Kidney capillary endothelial cell (primary cell): ENCODE data around the gene PXYLP1.

Source experiments
- DNase-seq: peaks from one replicate; pipeline ENCODE4 v3.0.0-alpha.2; 2018; ENCODE audit warnings: low spot score

The PXYLP1 gene

DNA sequence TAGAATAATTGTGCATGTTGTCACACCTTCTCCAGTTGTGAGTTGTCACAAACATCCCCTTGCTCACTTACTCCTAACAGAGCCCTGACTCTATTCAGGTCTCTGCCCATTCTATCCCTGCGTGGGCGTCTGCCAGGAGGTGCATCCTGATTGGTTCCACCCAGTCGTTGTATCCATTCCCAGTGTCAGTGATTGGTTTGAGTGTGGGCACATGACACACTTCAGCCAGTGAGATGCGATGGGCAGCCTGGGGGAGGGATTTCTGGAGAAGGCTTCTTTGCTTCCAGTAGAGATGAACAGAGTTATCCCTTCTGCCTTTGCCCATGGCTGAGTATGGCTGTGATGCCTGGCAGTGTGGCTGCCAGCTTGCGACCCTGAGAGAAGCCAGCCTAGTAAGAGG, 18.7 kb downstream of the PXYLP1 start:
- DNase-seq = no peak

GRCh38 chr3:141250828-141251227, 19.2 kb downstream of the PXYLP1 start:
- DNase-seq = no peak

GRCh38 chr3:141253326-141253725, 21.7 kb downstream of the PXYLP1 start:
- DNase-seq = no peak

GRCh38 chr3:141253811-141254210, 22.2 kb downstream of the PXYLP1 start:
- no peak for DNase-seq

DNA sequence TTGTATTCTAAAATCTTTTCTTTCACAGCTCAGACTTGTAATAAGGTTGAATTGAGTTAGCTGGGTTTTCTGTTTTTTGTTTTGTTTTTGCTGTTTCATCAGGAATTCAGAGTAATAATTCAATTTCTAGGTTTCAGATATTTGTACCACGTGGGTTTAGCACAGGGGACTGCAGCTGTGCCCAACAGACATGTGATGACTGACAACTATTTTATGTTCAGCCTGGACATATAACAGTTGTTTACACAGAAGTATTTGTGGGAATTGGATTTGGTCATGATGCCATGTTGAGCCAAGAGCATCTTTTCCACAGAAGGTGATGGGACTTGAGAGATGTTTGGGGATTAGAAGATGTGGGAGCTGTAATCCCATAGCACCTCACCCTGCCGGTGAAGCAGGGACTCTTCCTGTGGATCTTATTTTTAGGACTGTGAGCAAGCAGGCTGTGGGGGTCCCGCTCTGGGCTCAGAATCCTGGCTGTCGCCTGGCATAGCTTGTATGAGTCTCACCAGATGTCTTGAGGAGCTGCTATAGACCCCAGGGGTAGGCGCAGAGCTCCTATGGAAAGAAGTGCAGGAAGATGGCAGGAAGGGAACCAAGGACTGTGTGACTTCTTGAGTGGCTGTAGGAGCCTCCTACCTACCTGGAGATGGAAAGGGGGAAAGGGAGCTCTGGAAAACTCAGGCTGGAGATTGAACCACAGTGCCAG, 23.7 kb downstream of the PXYLP1 start:
- DNase-seq = no peak

- DNase-seq = no peak
These were observed 24.2 kb downstream of the PXYLP1 start for GRCh38 chr3:141255846-141256261.

DNA sequence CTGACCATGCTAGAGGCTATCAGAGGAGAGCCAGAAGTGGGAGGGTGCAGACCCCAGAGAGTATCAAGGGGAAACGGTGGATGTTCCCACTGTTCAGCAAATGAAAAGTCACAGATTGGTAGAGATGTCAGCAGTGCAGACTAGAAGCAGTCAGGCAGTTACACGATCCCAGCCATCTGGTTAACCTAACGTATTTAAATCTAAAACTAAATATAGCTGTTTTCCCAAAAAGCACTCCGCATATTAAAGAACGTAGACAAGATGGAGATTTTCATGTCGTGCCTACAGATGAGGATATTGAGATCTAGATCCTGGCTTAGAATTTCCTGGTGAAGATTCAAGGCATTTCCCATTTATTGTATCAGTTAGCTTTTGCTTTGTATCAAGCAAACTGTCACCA, 25.2 kb downstream of the PXYLP1 start:
- no peak for DNase-seq

- DNase-seq = no peak
These were observed 26.3 kb downstream of the PXYLP1 start for GRCh38 chr3:141257961-141258360.

DNA sequence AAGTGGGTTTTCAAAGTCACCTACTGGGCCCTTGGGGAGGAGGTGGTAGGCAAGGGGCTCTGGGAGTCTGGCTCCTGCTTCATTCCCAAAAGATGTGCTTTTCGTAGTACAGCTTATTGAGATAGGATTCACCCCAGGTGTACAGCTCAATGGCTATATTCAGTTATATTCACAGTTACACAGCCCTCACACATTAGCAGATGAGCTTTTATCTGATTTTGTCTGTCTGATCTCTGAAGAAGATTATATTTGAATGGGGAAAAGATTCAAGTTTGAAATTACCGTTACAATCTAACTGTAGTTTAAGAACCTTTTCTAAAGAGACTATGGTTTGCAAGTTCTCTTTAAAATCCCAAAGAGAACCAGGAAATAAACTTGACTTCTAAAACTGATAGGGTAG, 27.3 kb downstream of the PXYLP1 start:
- no peak for DNase-seq

GRCh38 chr3:141259821-141260629, 28.4 kb downstream of the PXYLP1 start:
- no peak for DNase-seq

DNA sequence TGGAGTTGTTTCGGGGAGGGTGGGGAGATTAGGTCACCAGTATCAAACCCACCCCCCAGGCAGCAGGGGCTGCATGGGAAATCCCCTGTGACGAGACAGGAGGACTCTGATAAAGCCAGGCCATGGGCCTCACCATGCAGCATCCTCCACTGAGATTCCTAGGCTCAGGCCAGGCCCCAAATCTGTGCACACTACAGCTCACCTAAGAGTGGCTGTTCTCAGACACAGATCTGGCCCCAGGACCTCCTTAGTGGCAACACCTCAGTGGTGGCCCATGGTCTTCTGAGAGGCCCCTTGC, 29.0 kb downstream of the PXYLP1 start:
- no peak for DNase-seq

DNA sequence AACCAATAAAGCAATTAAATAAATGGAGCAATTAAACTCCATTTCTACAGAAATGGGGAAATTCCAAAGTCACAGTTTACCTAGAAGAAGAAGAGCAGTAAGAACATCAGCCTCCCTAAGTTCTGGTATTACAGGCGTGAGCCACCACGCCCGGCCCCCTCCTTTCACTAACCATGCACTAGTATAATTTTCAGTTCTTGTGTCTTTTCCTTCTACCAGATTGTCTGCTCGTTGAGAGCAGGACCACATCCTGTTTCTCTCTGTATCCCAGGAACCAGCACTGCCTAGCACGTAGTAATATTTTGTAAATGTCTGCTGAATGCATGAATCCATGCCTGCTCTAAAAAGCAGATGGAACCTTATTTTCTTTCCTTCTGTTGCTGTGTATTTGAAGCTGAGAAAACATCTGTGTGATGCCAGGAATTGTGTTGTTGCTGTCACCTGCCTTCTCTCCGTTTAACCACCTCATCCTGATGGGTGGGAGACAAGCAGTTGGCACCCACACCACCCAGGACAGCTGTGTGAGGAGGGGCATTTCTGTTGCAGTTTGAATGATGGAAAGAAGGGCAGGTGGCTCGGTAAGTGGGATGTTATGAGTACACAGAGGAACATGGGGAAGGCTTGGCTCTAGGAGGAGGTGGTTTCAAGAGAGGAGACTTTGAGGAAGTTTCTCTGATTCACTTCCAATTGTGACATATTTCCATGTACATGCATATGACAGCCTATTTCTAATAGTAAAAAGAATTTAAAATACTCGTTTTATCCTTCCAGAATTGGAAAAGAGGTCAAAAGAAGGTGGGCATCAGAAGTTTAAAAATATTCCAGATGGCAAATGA, 30.1 kb downstream of the PXYLP1 start:
- DNase-seq = no peak

- DNase-seq = no peak
These were observed 30.7 kb downstream of the PXYLP1 start for GRCh38 chr3:141262308-141262705.

DNA sequence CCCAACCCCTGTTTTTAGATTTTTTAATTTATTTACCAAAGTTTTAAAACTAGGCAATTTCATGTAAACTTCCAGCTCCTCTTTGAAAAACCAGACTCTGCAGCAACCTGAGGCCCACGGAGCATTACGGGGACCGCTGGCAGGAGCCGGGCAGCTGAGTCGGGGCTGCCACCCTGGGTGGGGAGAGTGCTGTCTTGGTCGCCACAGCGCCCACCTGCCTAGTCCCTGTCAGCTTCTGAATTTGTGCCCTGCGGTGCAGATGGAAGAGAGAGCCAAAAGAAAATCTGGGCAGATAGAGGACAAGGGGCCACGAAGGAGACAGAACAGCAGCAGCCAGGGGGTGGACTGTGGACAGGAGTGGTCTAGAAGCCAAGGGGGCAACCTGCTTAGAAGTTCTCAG, 34.6 kb downstream of the PXYLP1 start:
- DNase-seq = no peak

DNA sequence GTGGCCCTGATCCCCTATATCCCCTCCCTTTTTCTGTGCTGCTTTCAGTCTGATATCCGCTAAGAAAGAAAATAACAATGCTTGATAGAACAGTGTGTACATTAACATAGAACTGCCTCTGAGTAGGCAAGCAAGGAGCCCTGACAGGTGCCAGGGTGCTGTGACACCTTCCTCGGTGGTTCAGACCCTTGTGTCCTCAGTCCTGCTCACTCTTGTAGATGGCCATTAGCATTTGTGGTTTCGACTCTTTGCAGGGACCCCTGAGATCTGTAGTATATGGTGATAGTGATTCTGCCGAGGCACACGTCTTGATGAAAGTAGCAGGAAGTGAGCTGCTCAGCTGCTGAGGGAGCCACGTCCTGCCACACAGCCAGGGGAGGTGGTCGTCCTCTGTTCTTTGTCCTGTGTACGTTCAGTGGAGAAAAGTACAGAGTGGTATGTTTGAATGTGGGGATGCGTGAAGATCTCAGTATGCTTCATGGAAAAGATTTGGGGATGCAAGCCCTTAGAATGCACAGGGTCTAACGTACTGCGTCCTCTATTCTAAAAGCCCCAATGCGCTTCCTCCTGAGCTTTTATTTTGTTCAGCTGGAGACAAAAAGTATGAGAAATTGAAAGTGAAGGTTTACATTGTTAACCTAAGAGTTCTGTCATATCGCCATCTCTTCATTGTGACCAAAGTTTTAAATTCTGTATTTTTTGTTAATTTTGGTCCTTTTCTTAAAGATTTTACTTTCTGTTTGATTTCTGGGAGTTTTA, 35.4 kb downstream of the PXYLP1 start:
- no peak for DNase-seq

- no peak for DNase-seq
These were observed 36.0 kb downstream of the PXYLP1 start for GRCh38 chr3:141267629-141268028.

- no peak for DNase-seq
These were observed 36.7 kb downstream of the PXYLP1 start for GRCh38 chr3:141268306-141268705.

DNA sequence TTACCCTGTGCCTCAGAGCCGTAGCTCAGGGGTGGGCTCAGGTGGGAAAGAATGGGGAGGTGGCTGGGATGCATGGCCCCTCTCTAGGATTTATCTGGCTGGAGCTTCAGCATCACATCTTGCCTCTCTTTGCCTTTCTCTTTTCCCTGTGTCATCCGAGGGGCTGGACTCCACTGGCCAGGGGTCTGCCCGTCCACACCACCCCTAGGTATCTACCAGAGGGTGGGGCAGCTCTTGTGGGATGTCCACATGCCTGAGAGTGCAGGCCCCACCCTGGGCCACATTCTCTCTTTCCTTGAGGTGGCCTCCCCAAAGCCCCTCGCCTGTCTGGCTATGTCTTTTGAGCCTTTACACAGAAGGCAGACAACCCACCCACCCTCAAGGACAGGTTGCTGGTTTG, 37.2 kb downstream of the PXYLP1 start:
- no peak for DNase-seq

DNA sequence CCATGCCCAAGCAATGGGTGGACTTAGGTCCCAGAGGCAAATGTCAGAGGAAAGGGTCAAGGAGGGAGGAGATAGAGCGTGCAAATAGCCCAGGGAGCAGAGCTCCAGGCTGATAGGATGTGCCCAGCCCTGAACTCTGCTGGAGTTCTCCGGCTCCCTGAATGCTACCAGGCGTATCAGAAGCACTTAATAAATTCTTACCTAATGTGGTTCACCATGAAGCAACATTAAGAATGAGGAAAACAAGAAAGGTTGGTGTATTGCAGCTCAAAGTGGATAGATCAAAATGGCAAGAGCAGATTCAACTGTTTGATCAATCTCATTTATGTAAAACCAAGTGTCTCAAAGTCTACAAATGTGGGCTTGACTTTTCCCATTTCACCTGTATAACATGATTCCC, 38.3 kb downstream of the PXYLP1 start:
- no peak for DNase-seq

GRCh38 chr3:141271279-141272030, 39.8 kb downstream of the PXYLP1 start:
- no peak for DNase-seq

- no peak for DNase-seq
These were observed 41.5 kb downstream of the PXYLP1 start for GRCh38 chr3:141272906-141273662.
